ENCODE results near the gene ZNF837. TPM values are rescaled to one million over a fixed set of nuclear protein-coding genes. Genes with fewer than 3 reads are reported as not detected.
A peak's percentile ranks its signal among the peaks of the same experiment; 100 is the strongest.

ZNF837 gene
- total and polyA plus RNA-seq, 2 of the 13 experiments (the other 11 are each of a cell fraction or from before 2014, with no cell fraction given), result 0.29 to 1.3 TPM

- peak; percentile 71 for TF ChIP-seq GMEB2 (CRISPR knock-in tag; IDR thresholded peaks at IDR 0.05; ENCODE audit: low read depth)
- no peak for TF ChIP-seq MBNL3 (CRISPR knock-in tag; conservative IDR thresholded peaks at IDR 0.05)
- peak; percentile 51 for TF ChIP-seq ELF1 (CRISPR knock-in tag; IDR thresholded peaks at IDR 0.05)
- TF ChIP-seq LBX2 (CRISPR knock-in tag; IDR thresholded peaks at IDR 0.05; ENCODE audit: borderline replicate concordance), result no peak
- peak; percentile 91 for TF ChIP-seq SP2 (CRISPR knock-in tag; IDR thresholded peaks at IDR 0.05)
- TF ChIP-seq GLI4 (CRISPR knock-in tag; IDR thresholded peaks at IDR 0.05; ENCODE audit: borderline replicate concordance), result no peak
- no peak for TF ChIP-seq ZNF674 (CRISPR knock-in tag; IDR thresholded peaks at IDR 0.05; ENCODE audit: low read depth)
- TF ChIP-seq LRRFIP1 (CRISPR knock-in tag; conservative IDR thresholded peaks at IDR 0.05), result no peak
- TF ChIP-seq KLF11 (CRISPR knock-in tag; IDR thresholded peaks at IDR 0.05), result 0 out of 2 replicates have a peak, but pooled peaks have one; percentile 30
- TF ChIP-seq ZFY (CRISPR knock-in tag; IDR thresholded peaks at IDR 0.05), result peak; percentile 40; the same call in 1 of the 2 replicates
- no peak; the same call in 1 of the 2 replicates for TF ChIP-seq HOXA9 (CRISPR knock-in tag; IDR thresholded peaks at IDR 0.05; ENCODE audit: borderline replicate concordance)
- TF ChIP-seq PCBP1 (IDR thresholded peaks at IDR 0.05; ENCODE audit: borderline replicate concordance, low read depth, low read length), result no peak
- TF ChIP-seq ARID5B (CRISPR knock-in tag; IDR thresholded peaks at IDR 0.05), result no peak
- TF ChIP-seq ZKSCAN1 (IDR thresholded peaks at IDR 0.05; ENCODE audit: low read length), result no peak
- peak; percentile 60; the same call in 1 of the 2 replicates for TF ChIP-seq ZNF138 (CRISPR knock-in tag; IDR thresholded peaks at IDR 0.05; ENCODE audit: low read depth)
- no peak for TF ChIP-seq MEF2D (CRISPR knock-in tag; IDR thresholded peaks at IDR 0.05)
- TF ChIP-seq ZNF691 (CRISPR knock-in tag; IDR thresholded peaks at IDR 0.05; ENCODE audit: borderline replicate concordance, low read depth), result no peak
These were observed 20.3 kb upstream of the ZNF837 start (continued) for GRCh38 chr19:58400916-58401839.
